ENCODE data around the gene CCR6.

DNA sequence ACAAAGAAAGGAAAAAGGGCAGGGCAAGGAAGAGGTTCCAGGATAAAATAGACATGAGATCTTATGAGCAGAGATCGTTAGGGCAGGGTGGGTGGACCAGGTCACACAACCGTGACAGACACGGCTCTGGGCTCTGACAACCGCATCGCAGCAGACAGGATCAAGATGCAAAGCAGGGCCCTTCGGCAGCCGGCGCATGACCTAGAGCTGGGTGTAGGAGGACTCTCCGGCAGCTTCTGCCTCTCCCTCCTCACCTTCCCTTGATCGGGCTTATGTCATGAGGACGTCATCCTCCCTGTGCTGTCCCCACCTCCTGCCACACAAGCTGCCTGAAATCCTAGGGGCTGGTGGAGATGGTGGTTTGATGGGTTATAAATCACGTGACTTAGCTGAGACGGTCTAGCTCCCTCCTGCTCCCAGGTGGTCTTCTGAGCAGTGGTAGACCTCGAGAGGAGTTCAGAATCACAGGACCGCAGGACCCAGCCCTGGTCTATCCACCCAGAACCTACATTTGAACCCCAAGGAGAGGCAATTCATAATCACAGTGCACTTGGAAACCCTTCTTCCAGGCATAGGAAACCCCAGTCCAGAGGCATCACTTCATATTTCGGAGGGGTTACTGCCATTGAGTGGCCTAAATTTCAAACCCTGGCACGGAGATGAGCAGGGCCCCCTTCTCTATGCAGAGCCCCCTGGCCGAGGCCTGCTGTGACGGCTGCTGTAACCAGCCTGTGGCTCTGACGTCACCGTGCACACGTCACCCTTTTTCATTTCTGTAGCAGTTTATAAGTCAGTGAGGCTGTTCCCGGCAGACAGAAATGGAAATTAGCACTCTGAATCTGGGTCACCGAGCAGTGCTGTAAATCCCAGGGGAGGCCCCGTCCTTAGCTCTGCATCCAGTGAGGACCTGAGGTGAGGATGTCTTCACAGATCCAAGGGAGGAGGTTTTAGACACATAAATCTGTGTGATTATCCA lies 8.7 kb upstream of the CCR6 start:
- TF ChIP-seq, protein P1, sequence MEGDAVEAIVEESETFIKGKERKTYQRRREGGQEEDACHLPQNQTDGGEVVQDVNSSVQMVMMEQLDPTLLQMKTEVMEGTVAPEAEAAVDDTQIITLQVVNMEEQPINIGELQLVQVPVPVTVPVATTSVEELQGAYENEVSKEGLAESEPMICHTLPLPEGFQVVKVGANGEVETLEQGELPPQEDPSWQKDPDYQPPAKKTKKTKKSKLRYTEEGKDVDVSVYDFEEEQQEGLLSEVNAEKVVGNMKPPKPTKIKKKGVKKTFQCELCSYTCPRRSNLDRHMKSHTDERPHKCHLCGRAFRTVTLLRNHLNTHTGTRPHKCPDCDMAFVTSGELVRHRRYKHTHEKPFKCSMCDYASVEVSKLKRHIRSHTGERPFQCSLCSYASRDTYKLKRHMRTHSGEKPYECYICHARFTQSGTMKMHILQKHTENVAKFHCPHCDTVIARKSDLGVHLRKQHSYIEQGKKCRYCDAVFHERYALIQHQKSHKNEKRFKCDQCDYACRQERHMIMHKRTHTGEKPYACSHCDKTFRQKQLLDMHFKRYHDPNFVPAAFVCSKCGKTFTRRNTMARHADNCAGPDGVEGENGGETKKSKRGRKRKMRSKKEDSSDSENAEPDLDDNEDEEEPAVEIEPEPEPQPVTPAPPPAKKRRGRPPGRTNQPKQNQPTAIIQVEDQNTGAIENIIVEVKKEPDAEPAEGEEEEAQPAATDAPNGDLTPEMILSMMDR (IDR thresholded peaks at IDR 0.05; ENCODE audit: extremely low read depth in 1 of 2, insufficient read depth in 1 of 2, low read depth in 1 of 2, low read length in 2 of 2): no peak
- TF ChIP-seq POLR2A (IDR thresholded peaks at IDR 0.05; ENCODE audit: low read depth, low read length) (no peak), EZH2 (IDR thresholded peaks at IDR 0.05; ENCODE audit: borderline replicate concordance, low read depth, low read length, severe bottlenecking) (no peak), POLR2AphosphoS5 (IDR thresholded peaks at IDR 0.05; ENCODE audit: insufficient read depth, low read depth, low read length) (no peak)
- TF ChIP-seq, protein P2, sequence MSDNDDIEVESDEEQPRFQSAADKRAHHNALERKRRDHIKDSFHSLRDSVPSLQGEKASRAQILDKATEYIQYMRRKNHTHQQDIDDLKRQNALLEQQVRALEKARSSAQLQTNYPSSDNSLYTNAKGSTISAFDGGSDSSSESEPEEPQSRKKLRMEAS (IDR thresholded peaks at IDR 0.05; ENCODE audit: insufficient read depth, insufficient read length): no peak

Measured in endothelial cell of umbilical vein (primary cell).